ENCODE results near the gene ZC3H7A. TPM values are rescaled to one million over a fixed set of nuclear protein-coding genes. Genes with fewer than 3 reads are reported as not detected.

The ZC3H7A gene
- total and polyA plus RNA-seq, 9 of the 15 experiments (the other 6 are each of a cell fraction or from before 2014, with no cell fraction given) = 19.8 to 49.1 (median 28.2) TPM

DNA sequence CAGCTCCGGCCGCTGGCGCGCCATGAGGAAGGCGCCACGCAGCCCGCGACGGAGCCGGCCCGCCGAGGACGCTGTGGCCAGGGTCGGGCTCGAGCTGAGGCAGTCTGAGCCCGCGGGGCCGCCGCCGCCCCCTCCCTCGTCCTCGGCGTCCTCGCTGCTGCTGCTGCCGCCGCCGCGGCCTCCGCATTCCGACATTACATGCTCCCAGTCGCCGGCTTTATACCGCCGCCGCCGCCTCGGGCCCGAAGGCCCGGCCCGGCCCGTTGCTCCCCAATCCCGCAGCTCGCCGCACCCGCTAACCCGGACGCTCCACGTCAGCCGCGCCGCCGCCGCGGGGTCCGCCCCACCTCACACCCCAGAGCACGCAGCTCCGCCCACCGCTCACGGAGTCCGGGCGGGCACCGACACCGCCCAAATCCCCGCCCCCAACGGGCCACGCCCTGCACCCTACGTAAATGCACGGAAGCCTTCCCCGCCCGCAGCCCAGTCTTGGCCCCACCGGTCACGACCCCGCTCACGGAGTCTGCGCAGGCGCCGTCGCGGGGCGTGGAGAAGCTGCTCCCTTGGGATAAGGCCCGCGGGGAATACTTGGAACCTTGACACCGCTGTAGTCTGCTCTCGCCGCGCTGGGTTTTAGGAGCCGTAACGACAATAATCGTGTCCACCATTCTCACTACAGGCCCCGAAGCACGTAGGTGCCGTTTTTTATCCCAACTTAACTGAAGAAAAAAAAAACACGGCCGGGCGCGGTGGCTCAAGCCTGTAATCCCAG, 54.3 kb downstream of the ZC3H7A start, which contains the start of gene TXNDC11 (continued):
- TF ChIP-seq, protein P1, sequence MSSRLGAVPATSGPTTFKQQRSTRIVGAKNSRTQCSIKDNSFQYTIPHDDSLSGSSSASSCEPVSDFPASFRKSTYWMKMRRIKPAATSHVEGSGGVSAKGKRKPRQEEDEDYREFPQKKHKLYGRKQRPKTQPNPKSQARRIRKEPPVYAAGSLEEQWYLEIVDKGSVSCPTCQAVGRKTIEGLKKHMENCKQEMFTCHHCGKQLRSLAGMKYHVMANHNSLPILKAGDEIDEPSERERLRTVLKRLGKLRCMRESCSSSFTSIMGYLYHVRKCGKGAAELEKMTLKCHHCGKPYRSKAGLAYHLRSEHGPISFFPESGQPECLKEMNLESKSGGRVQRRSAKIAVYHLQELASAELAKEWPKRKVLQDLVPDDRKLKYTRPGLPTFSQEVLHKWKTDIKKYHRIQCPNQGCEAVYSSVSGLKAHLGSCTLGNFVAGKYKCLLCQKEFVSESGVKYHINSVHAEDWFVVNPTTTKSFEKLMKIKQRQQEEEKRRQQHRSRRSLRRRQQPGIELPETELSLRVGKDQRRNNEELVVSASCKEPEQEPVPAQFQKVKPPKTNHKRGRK (tag; IDR thresholded peaks at IDR 0.05) = no peak
- no peak for TF ChIP-seq NR2F6 (CRISPR knock-in tag; IDR thresholded peaks at IDR 0.05)
- TF ChIP-seq FIP1L1 (IDR thresholded peaks at IDR 0.05; ENCODE audit: low read depth, low read length, poor library complexity, severe bottlenecking) = no peak
- no peak for TF ChIP-seq ZNF23 (CRISPR knock-in tag; IDR thresholded peaks at IDR 0.05)
- TF ChIP-seq DIDO1 (tag; IDR thresholded peaks at IDR 0.05; ENCODE audit: low read depth) = no peak
- TF ChIP-seq POLR3A (IDR thresholded peaks at IDR 0.05; ENCODE audit: borderline replicate concordance, extremely low read depth, insufficient read depth, insufficient read length) = no peak
- no peak for TF ChIP-seq TAL1 (IDR thresholded peaks at IDR 0.05)
- no peak for TF ChIP-seq GABPA (tag; conservative IDR thresholded peaks at IDR 0.05; ENCODE audit: low read depth)
- no peak for TF ChIP-seq ZNF431 (CRISPR knock-in tag; IDR thresholded peaks at IDR 0.05)
- no peak for TF ChIP-seq MEF2A (IDR thresholded peaks at IDR 0.05; ENCODE audit: control insufficient read depth, low read depth, low read length)
- TF ChIP-seq, protein P2, sequence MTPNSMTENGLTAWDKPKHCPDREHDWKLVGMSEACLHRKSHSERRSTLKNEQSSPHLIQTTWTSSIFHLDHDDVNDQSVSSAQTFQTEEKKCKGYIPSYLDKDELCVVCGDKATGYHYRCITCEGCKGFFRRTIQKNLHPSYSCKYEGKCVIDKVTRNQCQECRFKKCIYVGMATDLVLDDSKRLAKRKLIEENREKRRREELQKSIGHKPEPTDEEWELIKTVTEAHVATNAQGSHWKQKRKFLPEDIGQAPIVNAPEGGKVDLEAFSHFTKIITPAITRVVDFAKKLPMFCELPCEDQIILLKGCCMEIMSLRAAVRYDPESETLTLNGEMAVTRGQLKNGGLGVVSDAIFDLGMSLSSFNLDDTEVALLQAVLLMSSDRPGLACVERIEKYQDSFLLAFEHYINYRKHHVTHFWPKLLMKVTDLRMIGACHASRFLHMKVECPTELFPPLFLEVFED (CRISPR knock-in tag; conservative IDR thresholded peaks at IDR 0.05) = no peak
- no peak; the same call in 1 of the 2 replicates for TF ChIP-seq ZNF24 (IDR thresholded peaks at IDR 0.05)
- TF ChIP-seq MCM5 (IDR thresholded peaks at IDR 0.05; ENCODE audit: low read depth) = no peak
- no peak for TF ChIP-seq ZNF707 (CRISPR knock-in tag; conservative IDR thresholded peaks at IDR 0.05)
- TF ChIP-seq RBBP5 (IDR thresholded peaks at IDR 0.05; ENCODE audit: borderline replicate concordance, insufficient read depth, low read length, poor library complexity, severe bottlenecking) = peak; percentile 28
- TF ChIP-seq PHB (CRISPR knock-in tag; IDR thresholded peaks at IDR 0.05) = no peak
- TF ChIP-seq MTA3 (IDR thresholded peaks at IDR 0.05; ENCODE audit: borderline replicate concordance) = peak; percentile 86
- no peak for TF ChIP-seq SMARCE1 (IDR thresholded peaks at IDR 0.05)
- TF ChIP-seq PPARD (CRISPR knock-in tag; IDR thresholded peaks at IDR 0.05) = no peak
- no peak for TF ChIP-seq SIX5 (IDR thresholded peaks at IDR 0.05; ENCODE audit: borderline replicate concordance in 1 of 2, insufficient read depth in 1 of 2, low read depth in 1 of 2, low read length in 2 of 2)
- TF ChIP-seq NR4A1 (CRISPR knock-in tag; IDR thresholded peaks at IDR 0.05) = no peak
- TF ChIP-seq NR4A1 (tag; IDR thresholded peaks at IDR 0.05) = 0 out of 2 replicates have a peak, but pooled peaks have one; percentile 54
- TF ChIP-seq GATAD2A (IDR thresholded peaks at IDR 0.05) = no peak
- no peak for TF ChIP-seq ZFP30 (CRISPR knock-in tag; IDR thresholded peaks at IDR 0.05; ENCODE audit: borderline replicate concordance)
- TF ChIP-seq TCF7 (IDR thresholded peaks at IDR 0.05; ENCODE audit: borderline replicate concordance) = peak; percentile 26; the same call in 1 of the 2 replicates
- no peak; a peak in 1 of 4 replicates for TF ChIP-seq TBL1XR1 (IDR thresholded peaks at IDR 0.05; ENCODE audit: low read length in 2 of 2)
- no peak for TF ChIP-seq KLF6 (CRISPR knock-in tag; IDR thresholded peaks at IDR 0.05; ENCODE audit: borderline replicate concordance)
- TF ChIP-seq ZNF212 (CRISPR knock-in tag; IDR thresholded peaks at IDR 0.05) = no peak
